ENCODE measurements around the gene GPATCH8. TPM values are rescaled to one million over a fixed set of nuclear protein-coding genes. Genes with fewer than 3 reads are reported as not detected.

The GPATCH8 gene
- total RNA-seq, 2 donors from 2014 or later: 21.3 to 26.4 TPM

- no peaks in the 10 kb centered on the region for H3K36me3 ChIP-seq
- no peak overlapping the region for H3K4me3 ChIP-seq
- TF ChIP-seq CTCF (IDR thresholded peaks at IDR 0.05): no peak
- no peaks in the 10 kb centered on the region for H3K9me3 ChIP-seq
- peaks cover 0 to 28% of the 10 kb centered on the region in 2 donors for H3K4me1 ChIP-seq
- no peak overlapping the region for H3K27ac ChIP-seq
- no peaks in the 10 kb centered on the region for H3K27me3 ChIP-seq
- no peak for DNase-seq (ENCODE audit: low spot score)
These were observed 123.3 kb downstream of the GPATCH8 start for GRCh38 chr17:44379887-44380286.

- no peak for DNase-seq (ENCODE audit: low spot score)
- Histone ChIP-seq H3K9me3 (no peaks in the 10 kb centered on the region), H3K4me3 (no peak overlapping the region), H3K27me3 (no peaks in the 10 kb centered on the region), H3K4me1 (peaks cover 0 to 26% of the 10 kb centered on the region in 2 donors), H3K27ac (no peak overlapping the region), H3K36me3 (no peaks in the 10 kb centered on the region)
- TF ChIP-seq CTCF (IDR thresholded peaks at IDR 0.05): no peak
These were observed 125.0 kb downstream of the GPATCH8 start for GRCh38 chr17:44378171-44378705.

GRCh38 chr17:44376779-44377178 lies 126.4 kb downstream of the GPATCH8 start:
- peaks cover 0 to 26% of the 10 kb centered on the region in 2 donors for H3K4me1 ChIP-seq
- TF ChIP-seq CTCF (IDR thresholded peaks at IDR 0.05): no peak
- DNase-seq (ENCODE audit: low spot score): no peak

GRCh38 chr17:44376124-44376523 lies 127.1 kb downstream of the GPATCH8 start:
- no peak for DNase-seq (ENCODE audit: low spot score)
- H3K4me3 ChIP-seq: no peak overlapping the region
- H3K4me1 ChIP-seq: peaks cover 0 to 26% of the 10 kb centered on the region in 2 donors
- H3K27ac ChIP-seq: no peak overlapping the region
- no peaks in the 10 kb centered on the region for H3K27me3 ChIP-seq
- no peaks in the 10 kb centered on the region for H3K36me3 ChIP-seq
- TF ChIP-seq CTCF (IDR thresholded peaks at IDR 0.05): peak; percentile 32 to 58
- no peaks in the 10 kb centered on the region for H3K9me3 ChIP-seq

More at GRCh38 chr17:44376779-44377178, 126.4 kb downstream of the GPATCH8 start:
- Histone ChIP-seq H3K9me3 (no peaks in the 10 kb centered on the region), H3K36me3 (no peaks in the 10 kb centered on the region), H3K4me3 (no peak overlapping the region), H3K27me3 (no peaks in the 10 kb centered on the region), H3K27ac (no peak overlapping the region)

GRCh38 chr17:44375196-44376017 lies 127.8 kb downstream of the GPATCH8 start:
- TF ChIP-seq CTCF (IDR thresholded peaks at IDR 0.05): no peak
- Histone ChIP-seq H3K27me3 (no peaks in the 10 kb centered on the region), H3K4me1 (peaks cover 0 to 26% of the 10 kb centered on the region in 2 donors), H3K27ac (no peak overlapping the region), H3K9me3 (no peaks in the 10 kb centered on the region), H3K4me3 (no peak overlapping the region), H3K36me3 (no peaks in the 10 kb centered on the region)
- no peak for DNase-seq (ENCODE audit: low spot score)

Data from right atrium auricular region (tissue), 2 donors.